Vagina (tissue), 2 donors: ENCODE data around the gene COX6B1. TPM values are rescaled to one million over a fixed set of nuclear protein-coding genes. Genes with fewer than 3 reads are reported as not detected.

Experiments used
- DNase-seq, 2 donors: peaks; one replicate each; pipeline ENCODE4 v3.0.0-alpha.2; 2017; ENCODE audit errors: extremely low spot score in 2 of 2
- H3K27ac ChIP-seq: fragments of 200-600 bp; sonication (generic); one replicate; pipeline ENCODE4 v1.5.1; 2019
- H3K27me3 ChIP-seq: fragments of 200-600 bp; sonication (generic); one replicate; pipeline ENCODE4 v1.5.1; 2019
- H3K36me3 ChIP-seq, 2 donors: fragments of 200-600 bp; sonication (generic); one replicate each; pipeline ENCODE4 v1.5.1; 2017 to 2019
- H3K4me1 ChIP-seq: fragments of 200-600 bp; sonication (generic); one replicate; pipeline ENCODE4 v1.5.1; 2019
- H3K4me3 ChIP-seq, 2 donors: fragments of 200-600 bp; sonication (generic); 1 replicate in 1 of 2; 2 replicates in 1 of 2; pipeline ENCODE4 v1.5.1; 2016 to 2019
- H3K9me3 ChIP-seq: fragments of 200-600 bp; sonication (generic); one replicate; pipeline ENCODE4 v1.5.1; 2019
- CTCF ChIP-seq, 3 experiments: fragments of 450-650 bp in 2 of 3; fragments of 200-600 bp in 1 of 3; sonication (generic) in 1 of 3; IDR thresholded peaks; one replicate each; pipeline ENCODE4 v1.5.1; 2017 to 2019; ENCODE audit warnings: antibody characterized with exemption in 3 of 3, mild to moderate bottlenecking in 2 of 3, moderate library complexity in 2 of 3
- POLR2A ChIP-seq, 2 donors: fragments of 450-650 bp; IDR thresholded peaks; one replicate each; pipeline ENCODE4 v1.6.1; 2017; ENCODE audit warnings: antibody characterized with exemption in 2 of 2, mild to moderate bottlenecking in 2 of 2, moderate library complexity in 2 of 2
- POLR2AphosphoS5 ChIP-seq, 2 donors: sonication (generic); formaldehyde crosslinking; IDR thresholded peaks; one replicate each; pipeline ENCODE4 v1.9.0; 2017; ENCODE audit warnings: antibody characterized with exemption in 2 of 2, mild to moderate bottlenecking in 2 of 2, low read depth in 1 of 2; ENCODE audit not compliant: insufficient read depth in 1 of 2
- intact Hi-C: fragments of 100-400 bp; cut with DNase I; formaldehyde crosslinking; loops from one replicate; pipeline ENCODE4 v1.15.1; 2023
- total RNA-seq: library from RNA; depleted of rRNA; stranded (reverse); fragments of >200 nt; gene quantifications from one replicate; pipeline ENCODE4 v1.2.3, GENCODE V29; 2016

The COX6B1 gene
- total RNA-seq, 1 donor from 2014 or later = 265 TPM

- no peaks in the 10 kb centered on the region for H3K36me3 ChIP-seq
- TF ChIP-seq CTCF (IDR thresholded peaks at IDR 0.05) (no peak), POLR2AphosphoS5 (IDR thresholded peaks at IDR 0.05; ENCODE audit: insufficient read depth in 1 of 2, low read depth in 1 of 2) (peak; percentile 74 to 89), POLR2A (IDR thresholded peaks at IDR 0.05) (peak in 1 of 2 donors; percentile 21)
- peak overlapping the region; percentile 54 to 58 for H3K4me3 ChIP-seq
- H3K9me3 ChIP-seq = no peaks in the 10 kb centered on the region
- no peak overlapping the region for H3K27ac ChIP-seq
- intact Hi-C loops = no loop called here
- peaks cover 9% of the 10 kb centered on the region for H3K4me1 ChIP-seq
- H3K27me3 ChIP-seq = no peaks in the 10 kb centered on the region
- DNase-seq = peak in 1 of 2 donors; percentile 99
These were observed 54.3 kb downstream of the COX6B1 start for GRCh38 chr19:35702223-35703012.

- intact Hi-C loops = no loop called here
- Histone ChIP-seq H3K4me3 (no peak overlapping the region), H3K9me3 (no peaks in the 10 kb centered on the region), H3K4me1 (peaks cover 9% of the 10 kb centered on the region), H3K27me3 (no peaks in the 10 kb centered on the region), H3K36me3 (no peaks in the 10 kb centered on the region), H3K27ac (no peak overlapping the region)
- no peak for DNase-seq
- no peak for TF ChIP-seq POLR2AphosphoS5 (IDR thresholded peaks at IDR 0.05; ENCODE audit: insufficient read depth in 1 of 2, low read depth in 1 of 2)
- no peak for TF ChIP-seq CTCF (IDR thresholded peaks at IDR 0.05)
- no peak for TF ChIP-seq POLR2A (IDR thresholded peaks at IDR 0.05)
These were observed 55.2 kb downstream of the COX6B1 start for GRCh38 chr19:35703343-35703742.

- Histone ChIP-seq H3K9me3 (no peaks in the 10 kb centered on the region), H3K4me1 (peaks cover 9% of the 10 kb centered on the region), H3K4me3 (no peak within 1 kb of the TSS), H3K27me3 (no peaks in the 10 kb centered on the region), H3K27ac (no peak within 1 kb of the TSS), H3K36me3 (no peaks in the 10 kb centered on the region)
- intact Hi-C loops = no loop called here
- DNase-seq = no peak
- no peak for TF ChIP-seq CTCF (IDR thresholded peaks at IDR 0.05)
- no peak for TF ChIP-seq POLR2AphosphoS5 (IDR thresholded peaks at IDR 0.05; ENCODE audit: insufficient read depth in 1 of 2, low read depth in 1 of 2)
- no peak for TF ChIP-seq POLR2A (IDR thresholded peaks at IDR 0.05)
These were observed 56.1 kb downstream of the COX6B1 start, which contains the start of gene ZBTB32 for GRCh38 chr19:35704218-35704617. TSS of gene ZBTB32 (plus strand) at chr19:35704558. CDS start at chr19:35714627, 10,069 bp downstream.

Other genes with a start within 250 kb of the COX6B1 start
- not detected for gene FFAR2, start 200.1 kb upstream of the COX6B1 start, total RNA-seq
- 687 TPM for gene KRTDAP, start 157.9 kb upstream of the COX6B1 start, total RNA-seq
- 237 TPM for gene DMKN, start 134.7 kb upstream of the COX6B1 start, total RNA-seq
- gene SBSN, start 120.0 kb upstream of the COX6B1 start, total RNA-seq = 162 TPM
- not detected for gene GAPDHS, start 114.9 kb upstream of the COX6B1 start, total RNA-seq
- gene TMEM147, start 102.7 kb upstream of the COX6B1 start, total RNA-seq = 104 TPM
- not detected for gene ATP4A, start 84.7 kb upstream of the COX6B1 start, total RNA-seq
- gene PMIS2, start 62.1 kb upstream of the COX6B1 start, total RNA-seq = not detected
- 11.0 TPM for gene HAUS5, start 35.6 kb upstream of the COX6B1 start, total RNA-seq
- 54.3 TPM for gene RBM42, start 19.3 kb upstream of the COX6B1 start, total RNA-seq
- not detected for gene ETV2, start 6.6 kb upstream of the COX6B1 start, total RNA-seq
- gene UPK1A, start 18.2 kb downstream of the COX6B1 start, total RNA-seq = 9.1 TPM
- not detected for gene ZBTB32, start 56.2 kb downstream of the COX6B1 start, total RNA-seq
- gene KMT2B, start 69.7 kb downstream of the COX6B1 start, total RNA-seq = 16.0 TPM
- 7.4 TPM for gene IGFLR1, start 94.1 kb downstream of the COX6B1 start, total RNA-seq
- gene U2AF1L4, start 97.1 kb downstream of the COX6B1 start, total RNA-seq = 6.6 TPM
- 28.2 TPM for gene PSENEN, start 97.3 kb downstream of the COX6B1 start, total RNA-seq
- 11.3 TPM for gene LIN37, start 100.3 kb downstream of the COX6B1 start, total RNA-seq
- gene HSPB6, start 108.7 kb downstream of the COX6B1 start, total RNA-seq = 238 TPM
- 13.8 TPM for gene PROSER3, start 109.9 kb downstream of the COX6B1 start, total RNA-seq
- 35.4 TPM for gene ARHGAP33, start 127.2 kb downstream of the COX6B1 start, total RNA-seq
- gene PRODH2, start 164.5 kb downstream of the COX6B1 start, total RNA-seq = not detected
- gene NPHS1, start 204.2 kb downstream of the COX6B1 start, total RNA-seq = not detected
- gene KIRREL2, start 208.6 kb downstream of the COX6B1 start, total RNA-seq = not detected
- gene APLP1, start 220.3 kb downstream of the COX6B1 start, total RNA-seq = 1.5 TPM